ENCODE data around the gene DCAF12.

Gene DCAF12

DNA sequence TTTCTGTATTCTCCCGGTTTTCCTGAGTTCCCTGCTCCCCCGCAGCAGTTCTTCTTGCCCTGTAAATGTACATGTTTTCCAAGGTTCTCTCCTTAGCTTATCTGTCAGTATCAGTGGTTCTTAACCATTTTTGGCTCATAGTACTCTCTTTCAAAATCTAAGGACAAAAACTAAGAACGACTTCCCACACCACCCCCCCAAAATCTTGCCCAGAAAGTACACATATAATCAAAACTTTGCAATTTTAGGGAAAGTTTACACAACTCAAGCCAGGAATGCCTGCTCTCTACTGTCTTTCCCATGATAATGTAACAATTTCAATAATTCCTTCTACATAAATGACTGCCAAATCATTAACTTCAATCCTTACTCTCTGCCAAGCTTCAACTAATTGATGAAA lies 4.5 kb downstream of the DCAF12 start:
- TF ChIP-seq YY1 (IDR thresholded peaks at IDR 0.05; ENCODE audit: low read depth) (no peak), TEAD4 (IDR thresholded peaks at IDR 0.05) (no peak), CREB1 (IDR thresholded peaks at IDR 0.05; ENCODE audit: low read depth) (no peak)

DNA sequence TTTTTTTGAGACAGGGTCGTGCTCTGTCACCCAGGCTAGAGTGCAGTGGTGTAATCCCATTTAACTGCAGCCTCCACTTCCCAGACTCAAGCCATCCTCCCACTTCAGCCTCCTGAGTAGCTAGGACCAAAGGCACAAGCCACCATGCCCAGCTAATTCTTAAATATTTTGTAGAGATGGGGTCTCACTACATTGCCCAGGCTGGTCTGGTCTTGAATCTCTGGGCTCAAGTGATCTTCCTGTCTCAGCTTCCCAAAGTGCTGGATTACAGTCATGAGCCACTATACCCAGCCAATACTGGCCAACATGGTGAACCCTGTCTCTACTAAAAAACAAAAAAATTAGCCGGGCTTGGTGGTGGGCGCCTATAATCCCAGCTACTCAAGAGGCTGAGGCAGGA lies 6.8 kb downstream of the DCAF12 start:
- TF ChIP-seq, protein P1, sequence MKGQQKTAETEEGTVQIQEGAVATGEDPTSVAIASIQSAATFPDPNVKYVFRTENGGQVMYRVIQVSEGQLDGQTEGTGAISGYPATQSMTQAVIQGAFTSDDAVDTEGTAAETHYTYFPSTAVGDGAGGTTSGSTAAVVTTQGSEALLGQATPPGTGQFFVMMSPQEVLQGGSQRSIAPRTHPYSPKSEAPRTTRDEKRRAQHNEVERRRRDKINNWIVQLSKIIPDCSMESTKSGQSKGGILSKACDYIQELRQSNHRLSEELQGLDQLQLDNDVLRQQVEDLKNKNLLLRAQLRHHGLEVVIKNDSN (IDR thresholded peaks at IDR 0.05) = no peak

DNA sequence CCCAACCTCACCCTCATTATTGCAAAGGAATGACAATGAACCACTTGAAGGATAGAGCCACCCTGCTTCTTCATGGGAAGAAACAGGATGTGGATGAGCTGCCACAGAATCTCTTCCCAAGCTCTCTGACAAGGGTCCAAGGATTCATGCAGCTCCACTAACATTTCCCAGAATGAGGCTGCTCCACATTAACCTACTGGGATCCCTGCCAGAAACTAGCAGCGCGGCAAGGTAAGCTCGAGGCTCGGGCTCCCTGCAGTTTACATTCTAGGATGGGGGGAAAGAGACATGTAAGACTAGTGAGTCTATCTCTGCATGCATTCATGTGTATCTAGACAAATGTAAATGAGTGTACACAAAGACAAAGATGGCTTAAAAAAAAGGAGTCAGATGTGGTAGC lies 12.1 kb downstream of the DCAF12 start:
- TF ChIP-seq TEAD4 (IDR thresholded peaks at IDR 0.05) = no peak
- no peak for TF ChIP-seq TCF12 (IDR thresholded peaks at IDR 0.05; ENCODE audit: low read depth)
- TF ChIP-seq RAD21 (IDR thresholded peaks at IDR 0.05; ENCODE audit: low read depth) = no peak
- TF ChIP-seq, protein P2, sequence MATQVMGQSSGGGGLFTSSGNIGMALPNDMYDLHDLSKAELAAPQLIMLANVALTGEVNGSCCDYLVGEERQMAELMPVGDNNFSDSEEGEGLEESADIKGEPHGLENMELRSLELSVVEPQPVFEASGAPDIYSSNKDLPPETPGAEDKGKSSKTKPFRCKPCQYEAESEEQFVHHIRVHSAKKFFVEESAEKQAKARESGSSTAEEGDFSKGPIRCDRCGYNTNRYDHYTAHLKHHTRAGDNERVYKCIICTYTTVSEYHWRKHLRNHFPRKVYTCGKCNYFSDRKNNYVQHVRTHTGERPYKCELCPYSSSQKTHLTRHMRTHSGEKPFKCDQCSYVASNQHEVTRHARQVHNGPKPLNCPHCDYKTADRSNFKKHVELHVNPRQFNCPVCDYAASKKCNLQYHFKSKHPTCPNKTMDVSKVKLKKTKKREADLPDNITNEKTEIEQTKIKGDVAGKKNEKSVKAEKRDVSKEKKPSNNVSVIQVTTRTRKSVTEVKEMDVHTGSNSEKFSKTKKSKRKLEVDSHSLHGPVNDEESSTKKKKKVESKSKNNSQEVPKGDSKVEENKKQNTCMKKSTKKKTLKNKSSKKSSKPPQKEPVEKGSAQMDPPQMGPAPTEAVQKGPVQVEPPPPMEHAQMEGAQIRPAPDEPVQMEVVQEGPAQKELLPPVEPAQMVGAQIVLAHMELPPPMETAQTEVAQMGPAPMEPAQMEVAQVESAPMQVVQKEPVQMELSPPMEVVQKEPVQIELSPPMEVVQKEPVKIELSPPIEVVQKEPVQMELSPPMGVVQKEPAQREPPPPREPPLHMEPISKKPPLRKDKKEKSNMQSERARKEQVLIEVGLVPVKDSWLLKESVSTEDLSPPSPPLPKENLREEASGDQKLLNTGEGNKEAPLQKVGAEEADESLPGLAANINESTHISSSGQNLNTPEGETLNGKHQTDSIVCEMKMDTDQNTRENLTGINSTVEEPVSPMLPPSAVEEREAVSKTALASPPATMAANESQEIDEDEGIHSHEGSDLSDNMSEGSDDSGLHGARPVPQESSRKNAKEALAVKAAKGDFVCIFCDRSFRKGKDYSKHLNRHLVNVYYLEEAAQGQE (IDR thresholded peaks at IDR 0.05; ENCODE audit: low read depth) = no peak
- TF ChIP-seq TAF1 (IDR thresholded peaks at IDR 0.05; ENCODE audit: low read depth) = no peak
- TF ChIP-seq FOXM1 (IDR thresholded peaks at IDR 0.05; ENCODE audit: borderline replicate concordance, low read depth) = no peak
- no peak for TF ChIP-seq CEBPB (IDR thresholded peaks at IDR 0.05)
- no peak for TF ChIP-seq YY1 (IDR thresholded peaks at IDR 0.05; ENCODE audit: low read depth)
- TF ChIP-seq NFIC (IDR thresholded peaks at IDR 0.05) = no peak
- no peak for TF ChIP-seq EP300 (IDR thresholded peaks at IDR 0.05; ENCODE audit: borderline replicate concordance)

DNA sequence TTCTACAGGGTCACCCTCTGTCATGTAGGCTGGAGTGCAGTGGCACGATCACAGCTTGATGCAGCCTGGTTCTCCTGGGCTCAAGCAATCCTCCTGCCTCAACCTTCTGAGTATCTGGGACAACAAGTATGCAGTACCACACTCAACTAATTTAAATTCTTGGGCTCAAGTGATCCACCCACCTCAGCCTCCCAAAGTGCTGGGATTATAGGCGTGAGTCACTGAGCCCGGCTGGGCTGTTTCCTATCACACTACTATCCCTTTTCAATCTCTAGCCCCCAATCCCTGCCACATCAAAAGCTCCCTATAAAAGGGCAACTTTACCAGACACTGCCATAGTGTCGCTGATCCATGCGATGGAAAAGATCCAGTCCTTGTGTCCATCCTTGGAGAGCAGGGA lies 20.4 kb downstream of the DCAF12 start:
- no peak for TF ChIP-seq EGR1 (IDR thresholded peaks at IDR 0.05)
- TF ChIP-seq CEBPB (IDR thresholded peaks at IDR 0.05) = no peak
- TF ChIP-seq YY1 (IDR thresholded peaks at IDR 0.05; ENCODE audit: low read depth) = no peak
- no peak for TF ChIP-seq NFIC (IDR thresholded peaks at IDR 0.05)
- TF ChIP-seq TEAD4 (IDR thresholded peaks at IDR 0.05) = no peak
- no peak for TF ChIP-seq TAF1 (IDR thresholded peaks at IDR 0.05; ENCODE audit: low read depth)
- TF ChIP-seq, protein P2 (IDR thresholded peaks at IDR 0.05; ENCODE audit: low read depth) = no peak
- no peak for TF ChIP-seq RAD21 (IDR thresholded peaks at IDR 0.05; ENCODE audit: low read depth)
- no peak for TF ChIP-seq FOXM1 (IDR thresholded peaks at IDR 0.05; ENCODE audit: borderline replicate concordance, low read depth)
- TF ChIP-seq TCF12 (IDR thresholded peaks at IDR 0.05; ENCODE audit: low read depth) = no peak
- TF ChIP-seq, protein P3, sequence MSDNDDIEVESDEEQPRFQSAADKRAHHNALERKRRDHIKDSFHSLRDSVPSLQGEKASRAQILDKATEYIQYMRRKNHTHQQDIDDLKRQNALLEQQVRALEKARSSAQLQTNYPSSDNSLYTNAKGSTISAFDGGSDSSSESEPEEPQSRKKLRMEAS (IDR thresholded peaks at IDR 0.05) = no peak
- no peak for TF ChIP-seq EP300 (IDR thresholded peaks at IDR 0.05; ENCODE audit: borderline replicate concordance)
- TF ChIP-seq ZBTB7A (IDR thresholded peaks at IDR 0.05; ENCODE audit: low read depth) = no peak
- TF ChIP-seq, protein P1 (IDR thresholded peaks at IDR 0.05) = no peak
- no peak for TF ChIP-seq CREB1 (IDR thresholded peaks at IDR 0.05; ENCODE audit: low read depth)

DNA sequence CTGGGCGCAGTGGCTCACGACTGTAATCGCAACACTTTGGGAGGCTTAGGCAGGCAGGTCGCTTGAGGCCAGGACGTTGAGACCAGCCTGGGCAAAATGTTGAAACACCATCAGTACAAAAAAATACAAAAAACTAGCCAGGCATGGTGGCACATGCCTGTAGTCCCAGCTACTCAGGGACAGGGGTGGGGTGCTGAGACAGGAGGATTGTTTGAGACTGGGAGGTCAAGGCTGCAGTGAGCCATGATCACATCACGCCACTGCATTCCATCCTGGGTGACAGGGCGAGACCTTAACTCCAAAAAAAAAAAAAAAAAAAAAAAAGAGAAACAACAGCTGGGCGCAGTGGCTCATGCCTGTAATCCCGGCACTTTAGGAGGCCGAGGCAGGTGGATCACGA lies 23.7 kb downstream of the DCAF12 start:
- TF ChIP-seq TEAD4 (IDR thresholded peaks at IDR 0.05) (no peak), ZBTB7A (IDR thresholded peaks at IDR 0.05; ENCODE audit: low read depth) (no peak), CEBPB (IDR thresholded peaks at IDR 0.05) (no peak), EGR1 (IDR thresholded peaks at IDR 0.05) (no peak), NFIC (IDR thresholded peaks at IDR 0.05) (no peak), TCF12 (IDR thresholded peaks at IDR 0.05; ENCODE audit: low read depth) (no peak)
- TF ChIP-seq, protein P2 (IDR thresholded peaks at IDR 0.05; ENCODE audit: low read depth) = no peak
- TF ChIP-seq, protein P3 (IDR thresholded peaks at IDR 0.05) = no peak
